Colonic mucosa (tissue), 4 donors: Measurements from ENCODE around the gene CLIC5. TPM values are rescaled to one million over a fixed set of nuclear protein-coding genes. Genes with fewer than 3 reads are reported as not detected.

Experiments
- DNase-seq: peaks from one replicate; pipeline ENCODE4 v3.0.0-alpha.2; 2020
- H3K27ac ChIP-seq: fragments of 200-600 bp; one replicate; pipeline ENCODE4 v1.8.0; 2021
- H3K27me3 ChIP-seq: fragments of 200-600 bp; one replicate; pipeline ENCODE4 v1.8.0; 2021
- H3K36me3 ChIP-seq: fragments of 200-600 bp; one replicate; pipeline ENCODE4 v1.8.0; 2021
- H3K4me1 ChIP-seq: fragments of 200-600 bp; one replicate; pipeline ENCODE4 v1.8.0; 2021; ENCODE audit warnings: mild to moderate bottlenecking
- H3K4me3 ChIP-seq: fragments of 200-600 bp; one replicate; pipeline ENCODE4 v1.8.0; 2021
- H3K9ac ChIP-seq, 2 donors: one replicate each; pipeline ENCODE4 v1.7.0; 2013; ENCODE audit warnings: control low read depth in 2 of 2, low read depth in 2 of 2, low read length in 2 of 2
- H3K9me3 ChIP-seq: fragments of 200-600 bp; one replicate; pipeline ENCODE4 v1.8.0; 2021
- CTCF ChIP-seq: fragments of 200-600 bp; IDR thresholded peaks from one replicate; pipeline ENCODE4 v1.8.0; 2022; ENCODE audit warnings: antibody characterized with exemption, mild to moderate bottlenecking
- intact Hi-C: fragments of 100-400 bp; cut with DNase I; formaldehyde crosslinking; loops from one replicate; pipeline ENCODE4 v1.14.1; 2022
- total RNA-seq, 2 donors: library from RNA; stranded (reverse); fragmentation: NEBNext Ultra II Directional in 1 of 2; extraction: Animal tissue kit (Norgen Biotek cat#: 25700) in 1 of 2; gene quantifications; one replicate each; pipeline ENCODE4 v1.2.1, GENCODE V29; 2021
- donor health status: healthy.
- donor health status: DM: no; HTN: no; CAD: no.
- donor health status: DM: no; HTN: no; CAD: no.

Gene CLIC5
- total RNA-seq, 2 donors from 2014 or later = 72.8 to 74.9 TPM

DNA sequence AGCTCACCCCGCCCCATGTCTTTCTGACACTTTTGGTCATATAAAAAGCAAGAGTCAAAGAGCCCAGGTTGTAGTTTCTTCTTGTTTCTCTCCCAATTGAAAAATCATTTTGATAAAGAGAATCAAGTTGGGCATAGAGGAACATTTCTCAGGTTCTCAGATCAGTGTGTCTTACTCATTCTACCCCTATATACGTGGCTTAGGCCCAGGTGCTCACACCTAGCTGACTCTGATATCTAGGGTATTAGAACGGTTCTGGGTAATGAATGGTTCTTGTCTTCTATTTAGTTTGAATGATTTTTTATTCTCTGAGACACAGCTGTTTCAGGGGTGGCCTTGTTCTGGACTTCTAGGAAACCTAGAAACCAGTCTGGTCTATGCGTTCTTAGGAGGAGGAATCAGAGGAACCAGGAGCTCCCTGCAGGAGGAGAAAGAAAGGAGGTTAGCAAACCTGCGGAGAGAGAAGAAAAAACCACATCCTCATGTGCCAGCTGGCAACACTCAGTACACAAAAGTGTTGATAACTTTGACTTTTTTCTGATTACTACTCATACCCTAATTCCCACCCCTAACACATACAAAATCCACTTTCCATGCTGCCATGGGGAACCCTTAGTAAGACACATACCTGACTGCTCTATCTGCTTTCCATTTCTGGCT is 178.0 kb downstream of the CLIC5 start:
- no peak for TF ChIP-seq CTCF
- H3K4me3 ChIP-seq = no peak overlapping the region
- no peaks in the 10 kb centered on the region for H3K4me1 ChIP-seq
- H3K36me3 ChIP-seq = no peaks in the 10 kb centered on the region
- no peaks in the 10 kb centered on the region for H3K27me3 ChIP-seq
- no peak for DNase-seq
- no peaks in the 10 kb centered on the region for H3K9me3 ChIP-seq
- intact Hi-C loops = no loop called here
- no peak overlapping the region for H3K27ac ChIP-seq
- no peak overlapping the region for H3K9ac ChIP-seq

DNA sequence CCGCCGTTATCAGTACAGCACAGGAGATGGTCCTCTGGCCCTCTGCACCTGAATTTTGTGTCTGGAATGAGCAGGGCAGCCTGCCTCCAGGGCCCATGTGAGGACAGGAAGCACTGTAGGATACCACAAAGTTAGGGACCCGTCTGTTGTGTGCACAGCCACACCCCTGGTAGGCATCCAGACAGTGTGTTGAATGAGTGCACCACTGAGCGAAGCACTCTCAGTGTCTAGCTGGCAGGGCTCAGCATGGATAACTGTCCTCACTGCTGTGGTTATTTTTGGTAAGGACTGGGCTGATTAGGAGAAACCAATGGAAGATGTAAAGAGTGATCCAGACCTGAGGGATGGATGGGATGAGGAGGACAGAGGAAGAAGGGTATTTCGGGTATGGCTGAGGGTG is 178.7 kb downstream of the CLIC5 start:
- no peak for TF ChIP-seq CTCF
- Histone ChIP-seq H3K36me3 (no peaks in the 10 kb centered on the region), H3K27ac (no peak overlapping the region), H3K4me1 (no peaks in the 10 kb centered on the region), H3K27me3 (no peaks in the 10 kb centered on the region), H3K4me3 (no peak overlapping the region), H3K9ac (no peak overlapping the region), H3K9me3 (no peaks in the 10 kb centered on the region)
- DNase-seq = no peak
- intact Hi-C loops = no loop called here

DNA sequence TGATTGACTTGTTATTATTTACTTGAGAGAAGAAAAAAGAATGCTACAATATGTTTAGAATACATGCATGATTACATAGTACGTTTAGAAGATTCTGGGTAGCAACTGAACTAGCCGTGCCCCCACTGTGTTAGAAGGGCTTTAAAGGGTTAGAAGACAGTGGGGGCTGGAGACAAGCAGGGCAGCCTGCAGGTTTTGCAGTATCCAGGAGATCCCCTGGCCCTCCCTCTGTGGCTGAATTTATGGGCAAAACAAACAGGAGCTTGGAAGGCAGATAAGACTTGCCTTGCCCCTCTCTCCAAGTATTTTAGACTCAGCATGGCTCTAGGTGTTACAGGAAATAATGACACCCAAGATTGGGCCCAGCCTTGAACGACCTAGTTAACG is 179.2 kb downstream of the CLIC5 start:
- Histone ChIP-seq H3K27ac (no peak overlapping the region), H3K9me3 (no peaks in the 10 kb centered on the region), H3K9ac (no peak overlapping the region), H3K36me3 (no peaks in the 10 kb centered on the region), H3K27me3 (no peaks in the 10 kb centered on the region), H3K4me3 (no peak overlapping the region), H3K4me1 (no peaks in the 10 kb centered on the region)
- intact Hi-C loops = no loop called here
- no peak for DNase-seq
- TF ChIP-seq CTCF = no peak

DNA sequence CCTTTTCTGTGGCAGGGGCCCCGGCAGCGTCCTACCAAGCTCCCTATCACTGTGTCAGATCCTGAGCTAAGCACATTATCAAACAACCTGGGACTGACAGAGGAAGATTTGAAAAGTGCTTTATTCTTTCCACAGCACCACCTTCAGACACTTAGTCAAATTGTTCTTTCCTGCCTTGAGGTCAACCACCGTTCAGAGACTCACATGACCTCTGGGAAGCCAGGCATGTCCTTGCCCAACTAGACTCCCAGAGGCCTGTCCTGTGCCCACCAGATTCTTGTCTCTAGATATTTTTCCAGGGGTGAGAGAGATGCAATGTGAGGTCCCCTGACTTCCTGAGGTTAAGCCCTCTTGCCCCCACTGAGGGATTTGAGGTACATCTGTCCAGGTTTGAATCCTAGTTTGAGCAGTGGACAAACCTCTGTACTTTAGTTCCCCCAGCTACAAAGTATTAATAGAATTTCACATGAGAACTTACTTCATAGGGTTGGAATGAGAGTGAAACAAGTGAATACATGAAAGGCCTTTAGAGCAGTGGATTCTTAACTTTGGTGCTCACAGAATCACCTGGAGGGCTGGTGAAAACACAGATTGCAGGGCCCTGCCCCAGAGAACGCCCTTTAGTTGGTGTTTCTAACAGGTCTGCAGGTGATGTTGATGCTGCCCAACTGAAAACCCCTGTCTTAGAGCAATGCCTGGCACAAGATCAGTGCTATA is 179.8 kb downstream of the CLIC5 start:
- H3K9ac ChIP-seq = no peak overlapping the region
- intact Hi-C loops = no loop called here
- no peak for TF ChIP-seq CTCF
- no peaks in the 10 kb centered on the region for H3K36me3 ChIP-seq
- no peaks in the 10 kb centered on the region for H3K4me1 ChIP-seq
- no peaks in the 10 kb centered on the region for H3K9me3 ChIP-seq
- no peak overlapping the region for H3K4me3 ChIP-seq
- H3K27me3 ChIP-seq = no peaks in the 10 kb centered on the region
- DNase-seq = no peak
- H3K27ac ChIP-seq = no peak overlapping the region

GRCh38 chr6:45832063-45832462 is 183.6 kb downstream of the CLIC5 start:
- no peak overlapping the region for H3K9ac ChIP-seq
- intact Hi-C loops = no loop called here
- no peak for DNase-seq
- no peaks in the 10 kb centered on the region for H3K9me3 ChIP-seq
- H3K36me3 ChIP-seq = no peaks in the 10 kb centered on the region
- no peaks in the 10 kb centered on the region for H3K27me3 ChIP-seq
- no peak for TF ChIP-seq CTCF
- H3K27ac ChIP-seq = no peak overlapping the region
- H3K4me3 ChIP-seq = no peak overlapping the region
- no peaks in the 10 kb centered on the region for H3K4me1 ChIP-seq

Other genes with a start within 250 kb of the CLIC5 start
- gene ENPP4, start 114.1 kb upstream of the CLIC5 start, total RNA-seq = 10 to 100 TPM; 14.2 to 28.4 TPM
- gene ENPP5, start 155.1 kb upstream of the CLIC5 start, total RNA-seq = 1 to 10 TPM; 3.6 to 4.3 TPM